ENCODE data around the gene SHC1.

DNA sequence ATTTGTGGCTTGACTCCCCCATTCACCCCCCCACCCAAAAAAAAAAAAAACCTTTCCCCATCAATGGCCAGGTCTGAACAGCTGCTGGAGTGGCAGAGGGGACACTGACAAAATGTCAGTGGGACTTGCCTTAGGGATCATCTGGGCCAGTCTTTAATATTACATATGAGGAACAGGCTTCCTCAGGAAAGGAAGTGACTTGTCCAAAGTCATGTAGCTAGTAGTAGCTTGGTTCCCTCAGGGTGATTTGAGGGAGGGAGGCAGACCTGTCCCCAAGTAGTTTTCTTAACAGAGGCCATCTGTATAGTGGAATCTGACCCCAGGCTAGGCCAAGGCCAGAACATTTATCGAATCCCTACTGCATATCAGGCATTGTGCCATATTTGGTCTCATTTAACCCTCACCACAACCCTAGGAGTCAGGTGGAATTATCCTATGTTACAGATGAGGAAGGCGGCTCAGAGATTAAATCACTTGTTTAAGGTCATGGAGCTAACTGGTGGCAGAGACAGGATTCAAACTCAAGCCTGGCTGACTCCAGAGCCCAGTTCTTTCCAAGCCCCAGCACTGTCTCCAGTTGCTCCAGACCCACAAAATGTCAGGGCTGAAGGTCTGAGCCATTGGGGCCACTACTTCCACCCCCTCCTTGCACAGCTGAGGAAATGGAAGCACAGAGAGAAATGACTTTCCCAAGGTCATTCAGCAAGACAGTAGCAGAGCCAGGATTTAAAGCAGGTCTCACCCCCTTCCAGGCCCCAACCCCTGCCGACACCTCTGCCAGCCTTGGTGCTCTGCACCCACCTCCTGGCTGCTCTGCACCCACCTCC, 42.4 kb upstream of the SHC1 start:
- TF ChIP-seq FOXK2 (IDR thresholded peaks at IDR 0.05) (no peak), HDGF (IDR thresholded peaks at IDR 0.05; ENCODE audit: borderline replicate concordance) (no peak), SP1 (IDR thresholded peaks at IDR 0.05) (no peak), SUZ12 (IDR thresholded peaks at IDR 0.05) (no peak), TARDBP (IDR thresholded peaks at IDR 0.05) (no peak), FOXM1 (IDR thresholded peaks at IDR 0.05; ENCODE audit: borderline replicate concordance) (no peak), LEF1 (IDR thresholded peaks at IDR 0.05; ENCODE audit: borderline replicate concordance) (no peak)

All from HEK293T (cell line).